HepG2 (cell line): Measurements from ENCODE around the gene RBM46. TPM values are rescaled to one million over a fixed set of nuclear protein-coding genes. Genes with fewer than 3 reads are reported as not detected.

ENCODE experiments used
- ATAC-seq: fragments of 200-7000 bp; cut with Tn5 transposase; 3 replicates; pipeline ENCODE4 v1.9.1; 2020; ENCODE audit warnings: mild to moderate bottlenecking, moderate library complexity
- BruUV-seq: library from RNA; stranded (reverse); fragments of 400-500 nt; replicated peaks from 2 replicates; lab custom pipeline; 2021; lab: Mats Ljungman, UMichigan
- CTCF ChIA-PET: fragments of 300-600 bp; formaldehyde crosslinking; extraction: SDS; loops from one replicate; lab custom pipeline; 2021; ENCODE audit warnings: low total read pairs, inconsistent platforms, low intra/inter-chr PET ratio; lab: Yijun Ruan, JAX
- POLR2A ChIA-PET: fragments of 350-600 bp; sonication (Branson Sonifier 250); formaldehyde crosslinking; loops from one replicate; lab custom pipeline; 2020; ENCODE audit warnings: antibody characterized with exemption, inconsistent platforms; lab: Yijun Ruan, JAX
- DNase-seq: peaks from one replicate; pipeline ENCODE4 v3.0.0-alpha.2; 2015; ENCODE audit warnings: low spot score
- FAIRE-seq: peaks from 3 replicates; lab custom pipeline; 2011; peaks lifted over from hg19 to GRCh38; lab: Jason Lieb, UNC
- H2AFZ ChIP-seq: one replicate; pipeline ENCODE4 v1.6.1; 2011; ENCODE audit warnings: low read length, inconsistent platforms
- H3K27ac ChIP-seq: fragments of 300-600 bp; 3 replicates; pipeline ENCODE4 v1.8.0; 2011; ENCODE audit warnings: mixed run types, mild to moderate bottlenecking, mixed read lengths, low read length, inconsistent platforms; ENCODE audit not compliant: insufficient read depth; ENCODE audit errors: extremely low read length
- H3K27me3 ChIP-seq, 2 experiments: fragments of 200-600 bp in 1 of 2; 2 replicates in 1 of 2; 3 replicates in 1 of 2; pipeline versions ENCODE4 v1.6.0 to v1.8.0; 2011; ENCODE audit warnings: low read length in 2 of 2, mild to moderate bottlenecking in 2 of 2, moderate library complexity in 2 of 2, inconsistent platforms in 1 of 2; ENCODE audit not compliant: insufficient read depth in 2 of 2, control insufficient read depth in 1 of 2
- H3K36me3 ChIP-seq, 2 experiments: fragments of 200-600 bp in 1 of 2; replicated peaks in 1 of 2; 2 replicates in 1 of 2; 3 replicates in 1 of 2; pipeline versions ENCODE4 v1.5.1 to v1.8.0; 2011; ENCODE audit warnings: low read length in 2 of 2, inconsistent platforms in 1 of 2; ENCODE audit not compliant: insufficient read depth in 2 of 2, control insufficient read depth in 1 of 2
- H3K4me1 ChIP-seq: 2 replicates; pipeline ENCODE4 v1.5.1; 2012; ENCODE audit warnings: low read length, inconsistent platforms; ENCODE audit not compliant: insufficient read depth
- H3K4me2 ChIP-seq: 2 replicates; pipeline ENCODE4 v1.6.0; 2011; ENCODE audit warnings: low read depth, low read length, inconsistent platforms
- H3K4me3 ChIP-seq, 3 experiments: fragments of 200-600 bp in 1 of 3; sonication (generic), shearing (Covaris generic) in 1 of 3; replicated peaks in 1 of 3; 2 replicates each; pipeline ENCODE4 v1.5.1; 2011 to 2016; ENCODE audit warnings: low read length in 3 of 3, inconsistent platforms in 2 of 3, low read depth in 2 of 3, mild to moderate bottlenecking in 2 of 3, control low read depth in 1 of 3, mixed read lengths in 1 of 3; ENCODE audit not compliant: insufficient read depth in 1 of 3
- H3K79me2 ChIP-seq: one replicate; pipeline ENCODE4 v1.6.1; 2011; ENCODE audit warnings: low read length, inconsistent platforms; ENCODE audit not compliant: insufficient read depth
- H3K9ac ChIP-seq: 2 replicates; pipeline ENCODE4 v1.6.0; 2011; ENCODE audit warnings: mild to moderate bottlenecking, low read depth, low read length, inconsistent platforms; ENCODE audit not compliant: insufficient read depth
- H3K9me3 ChIP-seq: 2 replicates; pipeline ENCODE4 v1.5.1; 2012; ENCODE audit warnings: mild to moderate bottlenecking, low read length
- H4K20me1 ChIP-seq: 2 replicates; pipeline ENCODE4 v1.6.0; 2011; ENCODE audit warnings: inconsistent platforms, mild to moderate bottlenecking, low read length, moderate library complexity; ENCODE audit not compliant: insufficient read depth
- ASH2L ChIP-seq: fragments of 300-600, 200-600 bp; sonication (generic); IDR thresholded peaks from 2 replicates; pipeline ENCODE4 v1.7.0; 2017; ENCODE audit warnings: low read depth, mild to moderate bottlenecking, moderate library complexity, mixed read lengths, low read length; ENCODE audit not compliant: insufficient read length
- CAMTA2 ChIP-seq: sonication (generic); formaldehyde crosslinking; IDR thresholded peaks from 2 replicates; pipeline ENCODE4 v1.4.0; 2020; ENCODE audit warnings: mild to moderate bottlenecking, missing genetic modification reagents, borderline replicate concordance
- CREM ChIP-seq, 2 experiments: sonication (generic) in 1 of 2; formaldehyde crosslinking in 1 of 2; IDR thresholded peaks; 2 replicates each; pipeline versions ENCODE4 v1.4.0 to v1.6.1; 2016 to 2020; ENCODE audit warnings: antibody characterized with exemption in 1 of 2, mild to moderate bottlenecking in 1 of 2, missing genetic modification reagents in 1 of 2
- GFI1 ChIP-seq: sonication (generic); formaldehyde crosslinking; IDR thresholded peaks from 2 replicates; pipeline ENCODE4 v1.5.0; 2020; ENCODE audit warnings: missing genetic modification reagents, mild to moderate bottlenecking, borderline replicate concordance
- GTF2F1 ChIP-seq: fragments of 150-350 bp; IDR thresholded peaks from 2 replicates; pipeline ENCODE4 v1.6.1; 2014; ENCODE audit warnings: low read length
- NFIB ChIP-seq: sonication (generic); formaldehyde crosslinking; IDR thresholded peaks from 2 replicates; pipeline ENCODE4 v1.9.0; 2021; ENCODE audit warnings: missing genetic modification reagents, mild to moderate bottlenecking, borderline replicate concordance
- NKX3-1 ChIP-seq: sonication (generic); formaldehyde crosslinking; IDR thresholded peaks from 2 replicates; pipeline ENCODE4 v1.5.0; 2020; ENCODE audit warnings: missing genetic modification reagents
- NR2F1 ChIP-seq, 2 experiments: fragments of 450-650 bp in 1 of 2; formaldehyde crosslinking in 1 of 2; IDR thresholded peaks; 2 replicates each; pipeline versions ENCODE4 v1.5.0 to v1.6.1; 2016 to 2020; ENCODE audit warnings: mild to moderate bottlenecking in 1 of 2, missing compliant biosample characterization in 1 of 2, missing genetic modification reagents in 1 of 2, moderate library complexity in 1 of 2
- RXRA ChIP-seq: sonication (generic); formaldehyde crosslinking; IDR thresholded peaks from 2 replicates; pipeline ENCODE4 v1.5.1; 2020; ENCODE audit warnings: missing genetic modification reagents
- SRSF4 ChIP-seq: fragments of 200-400 bp; formaldehyde crosslinking; IDR thresholded peaks from one replicate; pipeline ENCODE4 v1.6.1; 2018; ENCODE audit warnings: mild to moderate bottlenecking, low read depth, low read length, moderate library complexity; ENCODE audit not compliant: poor library complexity, severe bottlenecking
- TCF7L2 ChIP-seq: IDR thresholded peaks from 2 replicates; pipeline ENCODE4 v1.6.1; 2011; ENCODE audit warnings: mild to moderate bottlenecking, low read depth, low read length, moderate library complexity
- ZBTB20 ChIP-seq: sonication (generic); formaldehyde crosslinking; IDR thresholded peaks from 2 replicates; pipeline ENCODE4 v1.8.1; 2023; ENCODE audit warnings: missing genetic modification reagents, low read depth, mild to moderate bottlenecking, borderline replicate concordance
- ZNF569 ChIP-seq: sonication (generic); formaldehyde crosslinking; IDR thresholded peaks from 2 replicates; pipeline ENCODE4 v1.5.0; 2020; ENCODE audit warnings: mild to moderate bottlenecking, missing genetic modification reagents, moderate library complexity, borderline replicate concordance
- ZNF670 ChIP-seq: sonication (generic); formaldehyde crosslinking; IDR thresholded peaks from 2 replicates; pipeline ENCODE4 v1.8.0; 2022; ENCODE audit warnings: mild to moderate bottlenecking, missing genetic modification reagents, borderline replicate concordance
- ZNF75D ChIP-seq: sonication (generic); formaldehyde crosslinking; IDR thresholded peaks from 2 replicates; pipeline ENCODE4 v1.8.1; 2023; ENCODE audit warnings: missing genetic modification reagents, mild to moderate bottlenecking, borderline replicate concordance
- WGBS: methylation state at CpG from one replicate; pipeline ENCODE4 v1.1.6; 2017; ENCODE audit warnings: low lambda C conversion rate; 5-methylcytosine and 5-hydroxymethylcytosine counted together
- in situ Hi-C: cut with HindIII; loops from 2 replicates; pipeline ENCODE4 v1.10.0; 2017; ENCODE audit warnings: low pct_unique_long_range_greater_than_20kb; ENCODE audit not compliant: extremely low pct_ligation_motif_present
- intact Hi-C: fragments of 100-400 bp; cut with micrococcal nuclease; formaldehyde crosslinking; loops from one replicate; pipeline ENCODE4 v1.10.0; 2022; ENCODE audit not compliant: unreplicated experiment
- polyA plus RNA-seq, 8 experiments: library from polyadenylated mRNA; depleted of rRNA in 3 of 8; stranded (reverse) in 7 of 8; unstranded in 1 of 8; fragments of >200 nt; fragmentation: Illumina TruSeq in 4 of 8; extraction: Trizol in 4 of 8; gene quantifications; 2 replicates each; pipeline versions ENCODE4 v1.2.1 to v1.2.3, GENCODE V29; 2011 to 2016; ENCODE audit warnings: low read depth in 4 of 8, missing spikeins in 1 of 8, mixed read lengths in 1 of 8; ENCODE audit not compliant: insufficient read depth in 1 of 8
- total RNA-seq, 5 experiments: library from RNA; depleted of rRNA; stranded (reverse); fragments of >200 nt; fragmentation: Illumina TruSeq; extraction: Trizol; gene quantifications; 2 replicates each; pipeline ENCODE4 v1.2.3, GENCODE V29; 2016; ENCODE audit warnings: low read depth in 1 of 5
- TF ChIP-seq, protein P1 (sequence below): IDR thresholded peaks from 2 replicates; pipeline ENCODE4 v1.6.1; 2016; ENCODE audit warnings: missing biosample characterization, missing genetic modification reagents, low read depth
- TF ChIP-seq, protein P2 (sequence below): sonication (generic); formaldehyde crosslinking; IDR thresholded peaks from 2 replicates; pipeline ENCODE4 v1.9.0; 2021; ENCODE audit warnings: mild to moderate bottlenecking, missing genetic modification reagents

RBM46 gene
- total and polyA plus RNA-seq, 2 of the 13 experiments (the other 11 are each of a cell fraction or from before 2014, with no cell fraction given), result not detected

GRCh38 chr4:154741131-154741665, 39.9 kb upstream of the RBM46 start:
- CTCF ChIA-PET, result no interaction called here
- FAIRE-seq, result no peak
- TF ChIP-seq CREM (IDR thresholded peaks at IDR 0.05), result no peak
- TF ChIP-seq CREM (CRISPR knock-in tag; IDR thresholded peaks at IDR 0.05), result no peak
- no peak for TF ChIP-seq ZNF569 (CRISPR knock-in tag)
- TF ChIP-seq, protein P1, sequence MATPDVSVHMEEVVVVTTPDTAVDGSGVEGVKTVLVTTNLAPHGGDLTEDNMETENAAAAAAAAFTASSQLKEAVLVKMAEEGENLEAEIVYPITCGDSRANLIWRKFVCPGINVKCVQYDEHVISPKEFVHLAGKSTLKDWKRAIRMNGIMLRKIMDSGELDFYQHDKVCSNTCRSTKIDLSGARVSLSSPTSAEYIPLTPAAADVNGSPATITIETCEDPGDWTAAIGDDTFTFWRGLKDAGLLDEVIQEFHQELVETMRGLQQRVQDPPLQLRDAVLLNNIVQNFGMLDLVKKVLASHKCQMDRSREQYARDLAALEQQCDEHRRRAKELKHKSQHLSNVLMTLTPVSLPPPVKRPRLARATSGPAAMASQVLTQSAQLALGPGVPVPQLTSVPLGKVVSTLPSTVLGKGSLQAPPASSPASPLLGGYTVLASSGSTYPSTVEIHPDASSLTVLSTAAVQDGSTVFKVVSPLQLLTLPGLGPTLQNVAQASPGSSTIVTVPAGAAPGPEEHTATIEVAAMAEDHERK (CRISPR knock-in tag), result no peak
- no peak for TF ChIP-seq RXRA
- no peak for TF ChIP-seq ZBTB20 (CRISPR knock-in tag)
- no peak for TF ChIP-seq GFI1
- TF ChIP-seq NKX3-1 (CRISPR knock-in tag), result no peak
- TF ChIP-seq CAMTA2, result no peak
- TF ChIP-seq, protein P2, sequence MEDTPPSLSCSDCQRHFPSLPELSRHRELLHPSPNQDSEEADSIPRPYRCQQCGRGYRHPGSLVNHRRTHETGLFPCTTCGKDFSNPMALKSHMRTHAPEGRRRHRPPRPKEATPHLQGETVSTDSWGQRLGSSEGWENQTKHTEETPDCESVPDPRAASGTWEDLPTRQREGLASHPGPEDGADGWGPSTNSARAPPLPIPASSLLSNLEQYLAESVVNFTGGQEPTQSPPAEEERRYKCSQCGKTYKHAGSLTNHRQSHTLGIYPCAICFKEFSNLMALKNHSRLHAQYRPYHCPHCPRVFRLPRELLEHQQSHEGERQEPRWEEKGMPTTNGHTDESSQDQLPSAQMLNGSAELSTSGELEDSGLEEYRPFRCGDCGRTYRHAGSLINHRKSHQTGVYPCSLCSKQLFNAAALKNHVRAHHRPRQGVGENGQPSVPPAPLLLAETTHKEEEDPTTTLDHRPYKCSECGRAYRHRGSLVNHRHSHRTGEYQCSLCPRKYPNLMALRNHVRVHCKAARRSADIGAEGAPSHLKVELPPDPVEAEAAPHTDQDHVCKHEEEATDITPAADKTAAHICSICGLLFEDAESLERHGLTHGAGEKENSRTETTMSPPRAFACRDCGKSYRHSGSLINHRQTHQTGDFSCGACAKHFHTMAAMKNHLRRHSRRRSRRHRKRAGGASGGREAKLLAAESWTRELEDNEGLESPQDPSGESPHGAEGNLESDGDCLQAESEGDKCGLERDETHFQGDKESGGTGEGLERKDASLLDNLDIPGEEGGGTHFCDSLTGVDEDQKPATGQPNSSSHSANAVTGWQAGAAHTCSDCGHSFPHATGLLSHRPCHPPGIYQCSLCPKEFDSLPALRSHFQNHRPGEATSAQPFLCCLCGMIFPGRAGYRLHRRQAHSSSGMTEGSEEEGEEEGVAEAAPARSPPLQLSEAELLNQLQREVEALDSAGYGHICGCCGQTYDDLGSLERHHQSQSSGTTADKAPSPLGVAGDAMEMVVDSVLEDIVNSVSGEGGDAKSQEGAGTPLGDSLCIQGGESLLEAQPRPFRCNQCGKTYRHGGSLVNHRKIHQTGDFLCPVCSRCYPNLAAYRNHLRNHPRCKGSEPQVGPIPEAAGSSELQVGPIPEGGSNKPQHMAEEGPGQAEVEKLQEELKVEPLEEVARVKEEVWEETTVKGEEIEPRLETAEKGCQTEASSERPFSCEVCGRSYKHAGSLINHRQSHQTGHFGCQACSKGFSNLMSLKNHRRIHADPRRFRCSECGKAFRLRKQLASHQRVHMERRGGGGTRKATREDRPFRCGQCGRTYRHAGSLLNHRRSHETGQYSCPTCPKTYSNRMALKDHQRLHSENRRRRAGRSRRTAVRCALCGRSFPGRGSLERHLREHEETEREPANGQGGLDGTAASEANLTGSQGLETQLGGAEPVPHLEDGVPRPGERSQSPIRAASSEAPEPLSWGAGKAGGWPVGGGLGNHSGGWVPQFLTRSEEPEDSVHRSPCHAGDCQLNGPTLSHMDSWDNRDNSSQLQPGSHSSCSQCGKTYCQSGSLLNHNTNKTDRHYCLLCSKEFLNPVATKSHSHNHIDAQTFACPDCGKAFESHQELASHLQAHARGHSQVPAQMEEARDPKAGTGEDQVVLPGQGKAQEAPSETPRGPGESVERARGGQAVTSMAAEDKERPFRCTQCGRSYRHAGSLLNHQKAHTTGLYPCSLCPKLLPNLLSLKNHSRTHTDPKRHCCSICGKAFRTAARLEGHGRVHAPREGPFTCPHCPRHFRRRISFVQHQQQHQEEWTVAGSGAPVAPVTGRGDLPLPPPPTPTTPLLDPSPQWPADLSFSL (CRISPR knock-in tag), result no peak
- TF ChIP-seq TCF7L2, result no peak
- TF ChIP-seq ZNF670, result no peak
- no peak for TF ChIP-seq ASH2L
- no peak for TF ChIP-seq SRSF4
- TF ChIP-seq NFIB (CRISPR knock-in tag), result no peak
- no peak for TF ChIP-seq NR2F1 (CRISPR knock-in tag; IDR thresholded peaks at IDR 0.05)
- no peak for TF ChIP-seq GTF2F1
- TF ChIP-seq ZNF75D (CRISPR knock-in tag), result no peak

More at GRCh38 chr4:154741131-154741665, 39.9 kb upstream of the RBM46 start:
- intact Hi-C loops (no loop called here), in situ Hi-C loops (no loop called here)
- Histone ChIP-seq H3K36me3 (no peaks in the 10 kb centered on the region), H3K27ac (no peak overlapping the region), H4K20me1 (no peaks in the 10 kb centered on the region), H3K4me1 (no peaks in the 10 kb centered on the region), H2AFZ (no peak overlapping the region), H3K9me3 (no peaks in the 10 kb centered on the region), H3K27me3 (peaks cover 3 to 12% of the 10 kb centered on the region in 2 experiments; a peak in 3 of 5 replicates), H3K4me2 (no peak overlapping the region), H3K4me3 (no peak overlapping the region), H3K79me2 (no peaks in the 10 kb centered on the region), H3K9ac (no peak overlapping the region)
- 70% methylated on average over 20 of the region's 20 CpGs for WGBS
- POLR2A ChIA-PET, result no interaction called here
- BruUV-seq, result no TSS peak
- no peak for ATAC-seq
- no peak for DNase-seq
